Endothelial cell of umbilical vein (primary cell): Measurements from ENCODE around the gene ARHGEF17.

Experiments used
- EZH2 ChIP-seq: IDR thresholded peaks from 2 replicates; pipeline ENCODE4 v1.6.1; 2012; ENCODE audit warnings: borderline replicate concordance, low read depth, mild to moderate bottlenecking, moderate library complexity, low read length, inconsistent platforms; ENCODE audit not compliant: severe bottlenecking
- FOS ChIP-seq: IDR thresholded peaks from 2 replicates; pipeline ENCODE4 v1.6.1; 2011; ENCODE audit warnings: mild to moderate bottlenecking, low read length, moderate library complexity, borderline replicate concordance; ENCODE audit not compliant: insufficient read depth
- GATA2 ChIP-seq: IDR thresholded peaks from 2 replicates; pipeline ENCODE4 v1.7.0; 2011; ENCODE audit warnings: low read depth, mild to moderate bottlenecking, moderate library complexity, mixed read lengths, low read length; ENCODE audit not compliant: insufficient read length, insufficient read depth
- JUN ChIP-seq: IDR thresholded peaks from 2 replicates; pipeline ENCODE4 v1.6.1; 2011; ENCODE audit warnings: borderline replicate concordance, low read depth; ENCODE audit not compliant: insufficient read length, insufficient read depth
- MYC ChIP-seq: IDR thresholded peaks from one replicate; pipeline ENCODE4 v1.6.1; 2011; ENCODE audit warnings: mild to moderate bottlenecking, low read depth, low read length
- POLR2A ChIP-seq: IDR thresholded peaks from 2 replicates; pipeline ENCODE4 v1.6.1; 2012; ENCODE audit warnings: low read depth, mild to moderate bottlenecking, control low read depth, low read length
- POLR2AphosphoS5 ChIP-seq: IDR thresholded peaks from 2 replicates; pipeline ENCODE4 v1.6.1; 2012; ENCODE audit warnings: low read depth, mild to moderate bottlenecking, control low read depth, low read length, moderate library complexity; ENCODE audit not compliant: insufficient read depth
- TF ChIP-seq, protein P1 (sequence below): IDR thresholded peaks from 2 replicates; pipeline ENCODE4 v1.6.1; 2011; ENCODE audit not compliant: insufficient read depth, insufficient read length
- TF ChIP-seq, protein P2 (sequence below), 2 donors: IDR thresholded peaks; 1 replicate in 1 of 2; 2 replicates in 1 of 2; pipeline ENCODE4 v1.5.1; 2011; ENCODE audit warnings: low read length in 2 of 2, mild to moderate bottlenecking in 2 of 2, moderate library complexity in 2 of 2, control low read depth in 1 of 2, inconsistent platforms in 1 of 2, low read depth in 1 of 2; ENCODE audit not compliant: insufficient read depth in 1 of 2; ENCODE audit errors: extremely low read depth in 1 of 2

DNA sequence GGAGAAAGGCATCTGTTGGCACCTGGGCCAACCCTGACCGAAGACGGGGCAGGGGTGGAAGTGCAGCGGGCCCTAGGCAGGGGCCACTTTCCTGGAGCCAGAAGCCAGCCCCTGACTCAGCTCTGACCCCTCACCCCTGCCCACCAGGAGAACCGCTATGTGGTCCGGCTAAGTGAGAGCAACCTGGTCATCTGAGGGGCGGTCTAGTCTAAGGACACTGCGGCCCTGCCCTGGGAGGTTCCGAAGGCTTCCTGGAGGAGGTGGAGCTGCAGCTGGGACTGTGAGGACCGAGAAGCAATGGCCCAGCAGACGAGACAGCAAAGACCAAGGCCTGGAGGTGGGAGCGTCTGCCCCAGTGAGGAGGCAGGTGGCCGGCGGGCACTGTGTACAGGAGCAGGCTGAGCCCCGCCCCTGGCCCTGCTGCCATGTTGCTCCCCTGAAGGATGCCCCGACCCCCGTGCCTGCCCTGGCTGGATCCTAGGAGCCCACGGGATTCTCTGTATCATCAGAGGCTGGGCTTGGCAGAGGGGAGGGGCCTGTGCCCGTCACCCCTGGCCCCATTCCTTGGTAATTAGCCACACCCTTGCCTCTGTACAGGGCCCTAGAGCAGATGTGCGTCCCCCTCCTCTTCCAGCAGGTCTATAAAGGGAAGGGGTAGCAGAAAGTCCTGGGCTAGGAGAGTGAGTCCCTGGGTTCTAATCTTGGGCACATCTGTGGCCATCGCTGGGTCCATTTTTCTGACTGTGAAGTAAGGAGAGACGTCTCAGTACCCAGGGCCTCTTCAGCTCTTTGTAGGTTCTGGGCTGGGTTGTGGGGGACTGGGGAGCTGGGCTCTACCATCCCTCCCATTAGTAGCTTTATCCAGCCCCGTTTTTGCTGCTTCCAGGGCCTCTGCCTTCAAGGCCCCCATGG lies 87.5 kb downstream of the ARHGEF17 start:
- TF ChIP-seq, protein P1, sequence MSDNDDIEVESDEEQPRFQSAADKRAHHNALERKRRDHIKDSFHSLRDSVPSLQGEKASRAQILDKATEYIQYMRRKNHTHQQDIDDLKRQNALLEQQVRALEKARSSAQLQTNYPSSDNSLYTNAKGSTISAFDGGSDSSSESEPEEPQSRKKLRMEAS, result no peak
- TF ChIP-seq EZH2 (no peak), GATA2 (no peak), POLR2A (no peak), POLR2AphosphoS5 (no peak), MYC (no peak), JUN (no peak), FOS (no peak)
- TF ChIP-seq, protein P2, sequence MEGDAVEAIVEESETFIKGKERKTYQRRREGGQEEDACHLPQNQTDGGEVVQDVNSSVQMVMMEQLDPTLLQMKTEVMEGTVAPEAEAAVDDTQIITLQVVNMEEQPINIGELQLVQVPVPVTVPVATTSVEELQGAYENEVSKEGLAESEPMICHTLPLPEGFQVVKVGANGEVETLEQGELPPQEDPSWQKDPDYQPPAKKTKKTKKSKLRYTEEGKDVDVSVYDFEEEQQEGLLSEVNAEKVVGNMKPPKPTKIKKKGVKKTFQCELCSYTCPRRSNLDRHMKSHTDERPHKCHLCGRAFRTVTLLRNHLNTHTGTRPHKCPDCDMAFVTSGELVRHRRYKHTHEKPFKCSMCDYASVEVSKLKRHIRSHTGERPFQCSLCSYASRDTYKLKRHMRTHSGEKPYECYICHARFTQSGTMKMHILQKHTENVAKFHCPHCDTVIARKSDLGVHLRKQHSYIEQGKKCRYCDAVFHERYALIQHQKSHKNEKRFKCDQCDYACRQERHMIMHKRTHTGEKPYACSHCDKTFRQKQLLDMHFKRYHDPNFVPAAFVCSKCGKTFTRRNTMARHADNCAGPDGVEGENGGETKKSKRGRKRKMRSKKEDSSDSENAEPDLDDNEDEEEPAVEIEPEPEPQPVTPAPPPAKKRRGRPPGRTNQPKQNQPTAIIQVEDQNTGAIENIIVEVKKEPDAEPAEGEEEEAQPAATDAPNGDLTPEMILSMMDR (IDR thresholded peaks at IDR 0.05; ENCODE audit: extremely low read depth in 1 of 2, insufficient read depth in 1 of 2, low read depth in 1 of 2, low read length in 2 of 2), result no peak
